ENCODE data around the gene AMZ2. TPM values are rescaled to one million over a fixed set of nuclear protein-coding genes. Genes with fewer than 3 reads are reported as not detected.

The AMZ2 gene
- total RNA-seq, 1 donor from 2014 or later, result 60.5 TPM

GRCh38 chr17:68291836-68292688 is 44.2 kb downstream of the AMZ2 start:
- ATAC-seq, result peak; percentile 73

DNA sequence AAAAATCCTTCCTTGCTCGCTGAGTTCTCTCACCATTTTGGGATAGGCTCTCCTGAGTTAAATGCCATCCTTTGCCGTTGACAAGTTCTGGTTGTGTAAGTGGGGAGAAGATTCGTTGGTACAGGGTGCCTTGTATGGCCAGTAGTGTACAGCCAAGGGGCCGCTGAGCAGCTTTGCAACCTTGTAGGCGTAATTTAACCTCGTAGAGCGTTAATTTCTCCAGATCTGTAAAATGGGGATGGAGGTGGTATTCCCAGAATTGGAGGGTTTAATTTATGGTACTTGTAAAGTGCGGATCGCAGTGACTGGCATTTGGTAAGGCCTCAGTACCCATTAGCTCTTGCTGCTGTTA is 44.8 kb downstream of the AMZ2 start:
- ATAC-seq, result no peak

DNA sequence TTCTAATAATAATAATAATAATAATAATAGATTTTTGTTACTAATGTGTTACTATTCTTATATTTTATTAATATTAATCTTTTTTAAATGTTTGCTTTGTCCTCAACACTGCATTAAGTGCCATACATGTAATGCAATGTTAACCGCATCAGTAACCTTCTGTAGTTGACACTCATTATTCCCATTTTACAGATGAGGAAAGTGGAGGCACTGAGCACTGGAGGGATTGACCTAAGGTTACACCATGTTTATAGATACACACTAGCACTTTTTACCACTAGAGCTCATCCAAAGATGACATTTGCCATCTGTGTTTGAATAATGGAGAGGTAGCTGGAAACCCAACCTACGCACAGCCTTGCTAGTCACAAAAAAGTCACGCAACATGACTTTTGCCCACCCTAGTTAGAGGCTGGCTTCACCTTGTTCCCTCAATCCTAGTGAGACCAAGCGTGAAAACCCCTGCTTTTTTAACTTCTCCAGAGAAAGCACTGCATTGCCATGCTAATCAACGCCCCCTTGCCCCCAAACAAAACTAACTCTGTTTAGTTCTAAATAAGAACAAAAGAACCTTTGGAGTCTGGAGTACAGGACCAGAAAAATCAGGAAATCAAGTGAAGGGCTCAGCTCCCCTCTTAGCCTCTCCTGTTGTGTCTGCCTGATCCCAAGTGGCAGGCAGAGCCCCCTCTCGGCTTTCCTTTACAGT is 45.8 kb downstream of the AMZ2 start:
- ATAC-seq, result no peak

- ATAC-seq, result no peak
Measured at GRCh38 chr17:68294196-68294555, 46.3 kb downstream of the AMZ2 start.

GRCh38 chr17:68294617-68295016 is 46.8 kb downstream of the AMZ2 start:
- no peak for ATAC-seq

- no peak for ATAC-seq
Measured at GRCh38 chr17:68295086-68295485, 47.2 kb downstream of the AMZ2 start.

DNA sequence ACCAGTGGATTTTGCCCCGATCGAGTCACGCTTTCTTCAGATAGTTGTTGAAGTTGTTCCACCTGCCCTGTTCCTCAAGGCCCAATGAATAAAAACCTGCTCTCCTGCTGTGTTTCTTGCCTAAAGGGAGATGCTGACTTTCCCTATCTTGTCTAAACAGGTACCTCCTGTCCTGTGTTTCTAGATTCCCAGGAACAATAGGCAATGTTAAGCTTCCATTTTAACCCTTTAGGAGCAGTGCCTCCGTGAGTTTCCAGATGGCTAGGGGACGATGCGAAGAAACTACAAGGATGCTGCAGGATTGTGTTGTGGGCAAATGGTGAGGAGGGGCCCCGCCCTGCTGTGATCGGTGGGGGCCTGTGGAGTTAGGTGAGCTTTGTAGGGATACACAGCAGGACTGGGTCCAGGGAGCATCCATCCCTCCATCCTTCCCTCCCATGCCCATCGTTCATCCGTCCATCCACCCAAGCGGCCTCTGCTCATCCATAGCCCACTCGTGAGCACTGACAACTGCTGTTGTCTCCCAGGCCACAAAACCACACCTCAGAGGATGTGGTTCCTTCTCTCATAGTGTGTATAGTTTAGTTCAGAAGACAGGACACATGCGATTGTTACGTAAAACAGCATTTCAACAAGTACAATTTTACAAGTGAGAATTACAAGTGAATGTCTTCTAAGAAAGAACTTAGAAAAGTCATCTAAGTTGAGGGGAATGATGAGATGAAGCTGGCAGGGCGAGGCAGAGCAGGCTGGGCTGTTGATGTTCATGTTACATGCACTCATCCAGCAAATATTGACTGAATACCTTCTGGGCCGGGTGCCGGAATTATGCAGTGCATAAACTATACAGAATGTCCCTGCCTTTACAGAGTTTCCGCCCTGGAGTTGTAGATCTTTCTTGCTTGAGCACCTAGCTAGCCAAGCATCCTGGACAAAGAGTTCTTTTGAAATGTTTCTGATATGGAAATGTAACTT is 48.7 kb downstream of the AMZ2 start:
- peak; percentile 39 for ATAC-seq

- ATAC-seq, result peak; percentile 27
Measured at GRCh38 chr17:68297195-68297594, 49.4 kb downstream of the AMZ2 start.

- ATAC-seq, result no peak
Measured at GRCh38 chr17:68298601-68299000, 50.8 kb downstream of the AMZ2 start.

GRCh38 chr17:68299817-68300216 is 52.0 kb downstream of the AMZ2 start:
- ATAC-seq, result no peak

DNA sequence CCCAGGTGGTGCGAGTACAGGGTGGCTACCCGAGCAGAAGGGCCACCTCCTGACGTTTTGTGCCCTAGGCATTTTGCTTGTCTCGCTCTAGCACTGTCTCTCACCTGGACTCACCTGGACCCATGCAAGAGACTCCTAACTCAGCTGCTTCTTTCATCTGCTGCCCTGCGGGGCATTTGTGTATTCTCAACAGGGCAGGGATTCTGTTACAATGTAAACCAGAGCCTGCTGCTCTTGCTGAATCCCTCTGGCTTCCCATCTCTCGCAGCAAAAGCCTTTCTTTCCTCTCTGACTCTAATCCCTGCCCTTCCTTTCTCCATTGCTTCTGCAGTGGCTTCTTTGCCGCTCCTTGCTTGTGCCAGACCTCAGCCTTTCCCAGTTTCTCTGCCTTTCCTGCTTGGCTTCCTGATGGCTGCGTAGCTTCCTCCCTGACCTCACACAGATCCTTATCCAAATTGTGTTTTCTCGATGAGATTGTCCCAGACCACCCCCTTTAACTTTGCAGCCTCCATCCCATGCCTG is 53.7 kb downstream of the AMZ2 start:
- ATAC-seq, result peak; percentile 51

DNA sequence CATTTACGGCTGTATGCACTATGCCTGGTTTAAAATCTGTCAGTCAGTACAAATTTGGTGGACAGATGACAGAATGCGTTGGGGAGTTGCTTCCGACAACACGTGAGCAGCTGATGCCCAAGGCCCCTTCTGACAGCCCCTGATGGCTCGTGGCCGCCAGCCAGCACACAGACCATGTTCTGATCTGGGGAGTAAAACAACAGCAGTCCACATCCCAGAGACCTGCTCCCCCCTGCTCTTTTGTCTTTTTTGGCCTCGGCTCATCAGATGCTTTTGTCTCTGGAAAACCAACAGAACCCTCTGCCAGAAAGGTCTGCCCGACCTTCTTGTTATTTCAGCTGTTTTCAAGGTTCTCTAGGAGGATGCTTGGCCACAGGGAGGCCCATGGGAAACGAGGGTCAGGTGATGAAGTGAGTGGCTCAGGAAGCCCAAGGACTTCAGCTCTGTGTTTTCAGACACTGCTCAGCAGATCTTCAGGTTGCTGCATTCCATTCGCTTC is 54.3 kb downstream of the AMZ2 start:
- no peak for ATAC-seq

DNA sequence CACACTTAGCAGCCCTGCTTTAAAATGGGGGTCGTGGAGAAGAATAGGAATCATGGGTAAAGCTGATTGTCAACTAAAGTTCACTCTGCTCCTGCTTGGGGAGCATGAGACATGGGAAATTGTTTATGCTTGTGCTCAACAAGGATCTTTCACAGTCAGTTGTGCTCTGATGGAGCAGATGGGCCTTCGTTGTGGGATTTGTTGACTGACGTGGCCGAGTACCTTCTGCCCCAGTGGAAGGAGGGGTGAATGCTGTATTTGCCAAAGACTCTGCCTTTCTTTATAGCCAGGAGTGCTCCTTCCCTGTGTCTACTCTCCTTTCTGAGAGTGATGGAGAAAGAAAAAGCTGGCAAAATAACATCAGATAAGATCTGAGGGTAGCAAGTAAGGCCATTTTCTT is 54.8 kb downstream of the AMZ2 start:
- no peak for ATAC-seq

GRCh38 chr17:68304706-68305105 is 56.9 kb downstream of the AMZ2 start:
- ATAC-seq, result no peak

- ATAC-seq, result peak; percentile 34
Measured at GRCh38 chr17:68305142-68305541, 57.3 kb downstream of the AMZ2 start.

Other genes starting within 250 kb of the AMZ2 start
- gene KPNA2, start 212.3 kb upstream of the AMZ2 start, total RNA-seq, result 85.5 TPM
- 14.4 TPM for gene SLC16A6, start 43.1 kb downstream of the AMZ2 start, total RNA-seq
- gene ARSG, start 43.5 kb downstream of the AMZ2 start, total RNA-seq, result 6.8 TPM
- 13.3 TPM for gene WIPI1, start 209.5 kb downstream of the AMZ2 start, total RNA-seq

Data from esophagus mucosa (tissue), 1 donor.